ENCODE measurements around the gene PPP1R36.

PPP1R36 gene

GRCh38 chr14:64520699-64521098 lies 29.1 kb upstream of the PPP1R36 start:
- Histone ChIP-seq H3K4me1 (ENCODE audit: control insufficient read depth, insufficient read depth, low read length) (no peaks in the 10 kb centered on the region), H3K27ac (ENCODE audit: low read depth, low read length) (no peak overlapping the region)

DNA sequence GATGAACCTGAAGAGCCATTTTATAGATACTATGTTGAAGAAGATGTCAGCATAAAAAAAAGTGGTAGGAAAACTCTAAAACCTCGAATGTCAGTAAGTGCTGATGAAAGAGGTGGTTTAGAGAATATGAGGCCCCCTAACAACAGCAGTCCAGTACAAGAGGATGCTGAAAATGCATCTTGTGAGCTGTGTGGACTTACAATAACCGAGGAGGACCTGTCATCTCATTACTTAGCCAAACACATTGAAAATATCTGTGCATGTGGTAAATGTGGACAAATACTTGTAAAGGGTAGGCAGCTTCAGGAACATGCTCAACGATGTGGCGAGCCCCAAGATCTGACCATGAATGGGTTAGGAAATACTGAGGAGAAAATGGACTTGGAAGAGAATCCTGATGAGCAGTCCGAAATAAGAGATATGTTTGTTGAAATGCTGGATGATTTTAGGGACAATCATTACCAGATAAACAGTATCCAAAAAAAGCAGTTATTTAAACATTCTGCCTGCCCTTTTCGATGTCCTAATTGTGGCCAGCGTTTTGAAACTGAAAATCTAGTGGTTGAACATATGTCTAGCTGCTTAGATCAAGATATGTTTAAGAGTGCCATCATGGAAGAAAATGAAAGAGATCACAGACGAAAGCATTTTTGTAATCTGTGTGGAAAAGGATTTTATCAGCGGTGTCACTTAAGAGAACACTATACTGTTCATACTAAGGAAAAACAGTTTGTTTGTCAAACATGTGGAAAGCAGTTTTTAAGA lies 27.0 kb upstream of the PPP1R36 start:
- Histone ChIP-seq H3K36me3 (ENCODE audit: control insufficient read depth, insufficient read depth, low read length) (peaks cover 29% of the 10 kb centered on the region), H3K4me3 (ENCODE audit: low read depth, low read length) (no peak overlapping the region), H3K27ac (ENCODE audit: low read depth, low read length) (no peak overlapping the region), H3K4me1 (ENCODE audit: control insufficient read depth, insufficient read depth, low read length) (no peaks in the 10 kb centered on the region), H3K9ac (ENCODE audit: low read depth, low read length) (no peak overlapping the region), H3K9me3 (ENCODE audit: control insufficient read depth, insufficient read depth, low read length) (no peaks in the 10 kb centered on the region), H3K27me3 (ENCODE audit: control insufficient read depth, insufficient read depth, low read length) (no peaks in the 10 kb centered on the region)

More at GRCh38 chr14:64520699-64521098, 29.1 kb upstream of the PPP1R36 start:
- no peak overlapping the region for H3K4me3 ChIP-seq (ENCODE audit: low read depth, low read length)
- H3K36me3 ChIP-seq (ENCODE audit: control insufficient read depth, insufficient read depth, low read length), result peaks cover 29% of the 10 kb centered on the region
- H3K27me3 ChIP-seq (ENCODE audit: control insufficient read depth, insufficient read depth, low read length), result no peaks in the 10 kb centered on the region
- no peaks in the 10 kb centered on the region for H3K9me3 ChIP-seq (ENCODE audit: control insufficient read depth, insufficient read depth, low read length)
- no peak overlapping the region for H3K9ac ChIP-seq (ENCODE audit: low read depth, low read length)

GRCh38 chr14:64525354-64525753 lies 24.4 kb upstream of the PPP1R36 start:
- H3K4me3 ChIP-seq (ENCODE audit: low read depth, low read length), result no peak overlapping the region
- no peak overlapping the region for H3K27ac ChIP-seq (ENCODE audit: low read depth, low read length)
- H3K9ac ChIP-seq (ENCODE audit: low read depth, low read length), result no peak overlapping the region
- no peaks in the 10 kb centered on the region for H3K9me3 ChIP-seq (ENCODE audit: control insufficient read depth, insufficient read depth, low read length)
- no peaks in the 10 kb centered on the region for H3K27me3 ChIP-seq (ENCODE audit: control insufficient read depth, insufficient read depth, low read length)
- H3K36me3 ChIP-seq (ENCODE audit: control insufficient read depth, insufficient read depth, low read length), result peaks cover 29% of the 10 kb centered on the region
- no peaks in the 10 kb centered on the region for H3K4me1 ChIP-seq (ENCODE audit: control insufficient read depth, insufficient read depth, low read length)

DNA sequence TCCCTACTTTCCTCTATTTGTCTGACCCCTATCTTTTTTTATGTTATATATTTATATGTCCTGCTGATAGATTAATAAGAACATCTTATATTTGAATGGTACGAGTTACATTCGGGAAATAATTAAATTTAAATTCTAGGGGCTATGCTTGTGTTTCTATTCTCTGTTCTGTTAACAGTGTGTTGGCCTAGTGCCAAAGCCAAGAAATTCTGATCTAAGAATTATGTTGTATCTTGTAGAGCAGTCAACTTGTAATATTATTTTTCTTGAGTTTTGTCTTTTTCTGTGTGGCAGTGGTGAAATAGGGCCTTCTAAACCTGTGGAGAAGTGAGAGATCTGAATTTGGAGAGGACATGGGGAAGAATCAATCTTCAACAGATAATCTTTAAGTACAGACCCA lies 18.2 kb upstream of the PPP1R36 start:
- no peak overlapping the region for H3K4me3 ChIP-seq (ENCODE audit: low read depth, low read length)
- no peaks in the 10 kb centered on the region for H3K4me1 ChIP-seq (ENCODE audit: control insufficient read depth, insufficient read depth, low read length)
- no peak overlapping the region for H3K9ac ChIP-seq (ENCODE audit: low read depth, low read length)
- no peak overlapping the region for H3K27ac ChIP-seq (ENCODE audit: low read depth, low read length)
- H3K36me3 ChIP-seq (ENCODE audit: control insufficient read depth, insufficient read depth, low read length), result no peaks in the 10 kb centered on the region
- no peaks in the 10 kb centered on the region for H3K27me3 ChIP-seq (ENCODE audit: control insufficient read depth, insufficient read depth, low read length)
- no peaks in the 10 kb centered on the region for H3K9me3 ChIP-seq (ENCODE audit: control insufficient read depth, insufficient read depth, low read length)

DNA sequence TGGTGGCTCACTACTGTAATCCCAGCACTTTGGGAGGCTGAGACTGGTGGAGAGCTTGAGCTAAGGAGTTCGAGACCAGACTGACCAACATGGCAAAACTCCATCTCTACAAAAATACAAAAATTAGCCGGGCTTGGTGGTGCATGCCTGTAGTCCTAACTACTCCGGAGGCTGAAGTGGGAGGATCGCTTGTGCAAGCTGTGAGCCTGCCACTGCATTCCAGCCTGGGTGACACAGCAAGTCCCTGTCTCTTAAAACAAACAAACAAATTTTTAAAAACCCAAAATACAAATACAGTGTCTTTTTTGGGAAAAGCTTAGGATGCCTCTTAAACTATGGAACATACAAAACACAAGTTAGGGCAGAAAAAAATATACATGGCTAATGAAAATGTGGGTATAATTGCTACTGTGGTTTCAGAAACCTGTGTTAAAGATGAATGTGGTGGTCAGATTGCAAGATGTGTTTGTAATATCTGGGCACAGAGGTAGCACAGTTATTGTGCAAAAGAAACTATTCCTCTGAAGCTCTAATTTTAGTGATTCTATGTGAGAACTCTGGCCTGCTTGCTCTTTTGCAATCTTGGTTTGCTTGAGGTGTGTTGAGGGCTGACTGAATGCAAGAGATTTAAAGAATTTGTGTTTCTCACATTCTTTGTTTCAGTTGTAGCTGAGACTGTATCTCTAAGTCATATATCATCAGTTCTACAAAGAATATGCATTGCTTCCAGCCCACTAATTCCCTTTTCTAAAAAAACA lies 13.1 kb upstream of the PPP1R36 start:
- H3K27me3 ChIP-seq (ENCODE audit: control insufficient read depth, insufficient read depth, low read length), result peaks cover 10% of the 10 kb centered on the region
- H3K4me3 ChIP-seq (ENCODE audit: low read depth, low read length), result no peak overlapping the region
- no peaks in the 10 kb centered on the region for H3K36me3 ChIP-seq (ENCODE audit: control insufficient read depth, insufficient read depth, low read length)
- peaks cover 6% of the 10 kb centered on the region for H3K9me3 ChIP-seq (ENCODE audit: control insufficient read depth, insufficient read depth, low read length)
- peaks cover 4% of the 10 kb centered on the region; the same call in 1 of the 2 replicates for H3K4me1 ChIP-seq (ENCODE audit: control insufficient read depth, insufficient read depth, low read length)
- H3K27ac ChIP-seq (ENCODE audit: low read depth, low read length), result peak overlapping the region; percentile 5
- H3K9ac ChIP-seq (ENCODE audit: low read depth, low read length), result no peak overlapping the region

- Histone ChIP-seq H3K27me3 (ENCODE audit: control insufficient read depth, insufficient read depth, low read length) (peaks cover 25% of the 10 kb centered on the region), H3K36me3 (ENCODE audit: control insufficient read depth, insufficient read depth, low read length) (no peaks in the 10 kb centered on the region), H3K4me1 (ENCODE audit: control insufficient read depth, insufficient read depth, low read length) (peaks cover 23% of the 10 kb centered on the region), H3K4me3 (ENCODE audit: low read depth, low read length) (peak within 1 kb of the TSS; percentile 74), H3K9me3 (ENCODE audit: control insufficient read depth, insufficient read depth, low read length) (peaks cover 6% of the 10 kb centered on the region), H3K9ac (ENCODE audit: low read depth, low read length) (peak within 1 kb of the TSS; percentile 80), H3K27ac (ENCODE audit: low read depth, low read length) (peak within 1 kb of the TSS; percentile 96)
These were observed 9.3 kb upstream of the PPP1R36 start, which contains the start of gene HSPA2 for GRCh38 chr14:64540208-64541202. Gene HSPA2 (plus strand): TSS chr14:64540741. CDS start chr14:64540850, 109 bp downstream.

DNA sequence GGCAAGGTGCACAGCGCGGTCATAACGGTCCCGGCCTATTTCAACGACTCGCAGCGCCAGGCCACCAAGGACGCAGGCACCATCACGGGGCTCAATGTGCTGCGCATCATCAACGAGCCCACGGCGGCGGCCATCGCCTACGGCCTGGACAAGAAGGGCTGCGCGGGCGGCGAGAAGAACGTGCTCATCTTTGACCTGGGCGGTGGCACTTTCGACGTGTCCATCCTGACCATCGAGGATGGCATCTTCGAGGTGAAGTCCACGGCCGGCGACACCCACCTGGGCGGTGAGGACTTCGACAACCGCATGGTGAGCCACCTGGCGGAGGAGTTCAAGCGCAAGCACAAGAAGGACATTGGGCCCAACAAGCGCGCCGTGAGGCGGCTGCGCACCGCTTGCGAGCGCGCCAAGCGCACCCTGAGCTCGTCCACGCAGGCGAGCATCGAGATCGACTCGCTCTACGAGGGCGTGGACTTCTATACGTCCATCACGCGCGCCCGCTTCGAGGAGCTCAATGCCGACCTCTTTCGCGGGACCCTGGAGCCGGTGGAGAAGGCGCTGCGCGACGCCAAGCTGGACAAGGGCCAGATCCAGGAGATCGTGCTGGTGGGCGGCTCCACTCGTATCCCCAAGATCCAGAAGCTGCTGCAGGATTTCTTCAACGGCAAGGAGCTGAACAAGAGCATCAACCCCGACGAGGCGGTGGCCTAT lies 8.3 kb upstream of the PPP1R36 start:
- Histone ChIP-seq H3K27ac (ENCODE audit: low read depth, low read length) (no peak overlapping the region), H3K36me3 (ENCODE audit: control insufficient read depth, insufficient read depth, low read length) (no peaks in the 10 kb centered on the region), H3K4me1 (ENCODE audit: control insufficient read depth, insufficient read depth, low read length) (peaks cover 27% of the 10 kb centered on the region), H3K9me3 (ENCODE audit: control insufficient read depth, insufficient read depth, low read length) (peaks cover 6% of the 10 kb centered on the region), H3K27me3 (ENCODE audit: control insufficient read depth, insufficient read depth, low read length) (peaks cover 25% of the 10 kb centered on the region), H3K4me3 (ENCODE audit: low read depth, low read length) (peak overlapping the region; percentile 72), H3K9ac (ENCODE audit: low read depth, low read length) (no peak overlapping the region)

GRCh38 chr14:64541972-64542835 lies 7.6 kb upstream of the PPP1R36 start:
- H3K27me3 ChIP-seq (ENCODE audit: control insufficient read depth, insufficient read depth, low read length), result peaks cover 25% of the 10 kb centered on the region
- peak overlapping the region; percentile 72 for H3K4me3 ChIP-seq (ENCODE audit: low read depth, low read length)
- no peaks in the 10 kb centered on the region for H3K36me3 ChIP-seq (ENCODE audit: control insufficient read depth, insufficient read depth, low read length)
- peaks cover 27% of the 10 kb centered on the region for H3K4me1 ChIP-seq (ENCODE audit: control insufficient read depth, insufficient read depth, low read length)
- H3K9me3 ChIP-seq (ENCODE audit: control insufficient read depth, insufficient read depth, low read length), result peaks cover 6% of the 10 kb centered on the region
- H3K27ac ChIP-seq (ENCODE audit: low read depth, low read length), result no peak overlapping the region
- peak overlapping the region; percentile 11 for H3K9ac ChIP-seq (ENCODE audit: low read depth, low read length)

DNA sequence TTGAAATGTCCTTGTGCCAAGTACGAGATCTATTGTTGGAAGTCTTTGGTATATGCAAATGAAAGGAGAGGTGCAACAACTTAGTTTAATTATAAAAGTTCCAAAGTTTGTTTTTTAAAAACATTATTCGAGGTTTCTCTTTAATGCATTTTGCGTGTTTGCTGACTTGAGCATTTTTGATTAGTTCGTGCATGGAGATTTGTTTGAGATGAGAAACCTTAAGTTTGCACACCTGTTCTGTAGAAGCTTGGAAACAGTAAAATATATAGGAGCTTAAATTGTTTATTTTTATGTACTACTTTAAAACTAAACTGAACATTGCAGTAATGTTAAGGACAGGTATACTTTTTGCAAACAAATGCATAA lies 6.9 kb upstream of the PPP1R36 start:
- Histone ChIP-seq H3K4me3 (ENCODE audit: low read depth, low read length) (peak overlapping the region; percentile 72), H3K9ac (ENCODE audit: low read depth, low read length) (peak overlapping the region; percentile 11), H3K27ac (ENCODE audit: low read depth, low read length) (no peak overlapping the region)

More for the DNA sequence above, 6.9 kb upstream of the PPP1R36 start:
- Histone ChIP-seq H3K36me3 (ENCODE audit: control insufficient read depth, insufficient read depth, low read length) (no peaks in the 10 kb centered on the region), H3K27me3 (ENCODE audit: control insufficient read depth, insufficient read depth, low read length) (peaks cover 25% of the 10 kb centered on the region), H3K9me3 (ENCODE audit: control insufficient read depth, insufficient read depth, low read length) (peaks cover 6% of the 10 kb centered on the region), H3K4me1 (ENCODE audit: control insufficient read depth, insufficient read depth, low read length) (peaks cover 27% of the 10 kb centered on the region)

Data from HUES48 (cell line).